IMR-90 (cell line): ENCODE results near the gene SERPIND1. TPM values are rescaled to one million over a fixed set of nuclear protein-coding genes. Genes with fewer than 3 reads are reported as not detected.

Experiments used
- ATAC-seq: fragments of 200-7000 bp; cut with Tn5 transposase; 2 replicates; pipeline ENCODE4 v1.9.1; 2020; ENCODE audit warnings: low read depth, mild to moderate bottlenecking, moderate library complexity
- BruUV-seq: library from RNA; stranded (reverse); fragments of 400-500 nt; replicated peaks from 2 replicates; lab custom pipeline; 2021; lab: Mats Ljungman, UMichigan
- CTCF ChIA-PET: fragments of 300-600 bp; formaldehyde crosslinking; extraction: SDS; loops from one replicate; lab custom pipeline; 2021; ENCODE audit warnings: antibody characterized with exemption; lab: Yijun Ruan, JAX
- POLR2A ChIA-PET: fragments of 300-600 bp; sonication (Branson Sonifier 250); formaldehyde crosslinking; loops from one replicate; lab custom pipeline; 2022; ENCODE audit warnings: antibody characterized with exemption; ENCODE audit not compliant: unreplicated experiment; lab: Charles Lee
- DNase-seq: peaks from one replicate; pipeline ENCODE4 v3.0.0; 2013
- H2AFZ ChIP-seq: replicated peaks from 2 replicates; pipeline ENCODE3; 2013; ENCODE audit warnings: low read length, mild to moderate bottlenecking; ENCODE audit not compliant: poor library complexity
- H2AK5ac ChIP-seq: 2 replicates; pipeline ENCODE4 v1.6.1; 2013; ENCODE audit warnings: low read depth, low read length, inconsistent platforms
- H2AK9ac ChIP-seq: replicated peaks from 2 replicates; pipeline ENCODE3; 2013; ENCODE audit warnings: mild to moderate bottlenecking, low read depth, low read length, moderate library complexity; ENCODE audit not compliant: poor library complexity
- H2BK120ac ChIP-seq: 2 replicates; pipeline ENCODE4 v1.6.1; 2013; ENCODE audit warnings: low read depth, low read length, inconsistent platforms
- H2BK15ac ChIP-seq: 3 replicates; pipeline ENCODE4 v1.6.1; 2013; ENCODE audit warnings: low read depth, low read length, inconsistent platforms
- H2BK20ac ChIP-seq: 2 replicates; pipeline ENCODE4 v1.6.1; 2013; ENCODE audit warnings: low read depth, mild to moderate bottlenecking, inconsistent platforms, low read length, moderate library complexity
- H2BK5ac ChIP-seq: 2 replicates; pipeline ENCODE4 v1.6.1; 2013; ENCODE audit warnings: mild to moderate bottlenecking, low read depth, low read length, inconsistent platforms; ENCODE audit not compliant: poor library complexity, severe bottlenecking
- H3K14ac ChIP-seq: replicated peaks from 2 replicates; pipeline ENCODE4 v1.6.1; 2013; ENCODE audit warnings: low read depth, low read length, inconsistent platforms
- H3K18ac ChIP-seq: 2 replicates; pipeline ENCODE4 v1.6.1; 2013; ENCODE audit warnings: low read depth, low read length, control low read depth
- H3K23ac ChIP-seq: 2 replicates; pipeline ENCODE4 v1.6.1; 2013; ENCODE audit warnings: low read depth, low read length, inconsistent platforms
- H3K27ac ChIP-seq: 2 replicates; pipeline ENCODE4 v1.5.1; 2013; ENCODE audit warnings: mild to moderate bottlenecking, control low read depth, low read length; ENCODE audit not compliant: insufficient read depth
- H3K27me3 ChIP-seq: 2 replicates; pipeline ENCODE4 v1.6.1; 2013; ENCODE audit warnings: low read length; ENCODE audit not compliant: control insufficient read depth, insufficient read depth
- H3K36me3 ChIP-seq: 2 replicates; pipeline ENCODE4 v1.6.1; 2013; ENCODE audit warnings: low read length, mixed read lengths; ENCODE audit not compliant: control insufficient read depth, insufficient read depth
- H3K4ac ChIP-seq: 2 replicates; pipeline ENCODE4 v1.6.1; 2013; ENCODE audit warnings: low read depth, low read length, inconsistent platforms
- H3K4me1 ChIP-seq: 2 replicates; pipeline ENCODE4 v1.6.1; 2013; ENCODE audit warnings: low read length, mixed read lengths; ENCODE audit not compliant: control insufficient read depth, insufficient read depth
- H3K4me2 ChIP-seq: 2 replicates; pipeline ENCODE4 v1.6.1; 2013; ENCODE audit warnings: low read depth, mild to moderate bottlenecking, control low read depth, low read length, moderate library complexity
- H3K4me3 ChIP-seq: 2 replicates; pipeline ENCODE4 v1.5.1; 2013; ENCODE audit warnings: low read depth, mild to moderate bottlenecking, control low read depth, low read length, moderate library complexity; ENCODE audit not compliant: insufficient read depth
- H3K56ac ChIP-seq: 2 replicates; pipeline ENCODE4 v1.6.1; 2013; ENCODE audit warnings: low read length, inconsistent platforms; ENCODE audit not compliant: insufficient read depth; ENCODE audit errors: extremely low read depth
- H3K79me1 ChIP-seq, 2 experiments: 2 replicates each; pipeline ENCODE4 v1.6.1; 2013; ENCODE audit warnings: low read length in 2 of 2, inconsistent platforms in 1 of 2, low read depth in 1 of 2
- H3K9ac ChIP-seq: 2 replicates; pipeline ENCODE4 v1.6.1; 2013; ENCODE audit warnings: low read depth, low read length, control low read depth
- H3K9me1 ChIP-seq: 2 replicates; pipeline ENCODE4 v1.6.1; 2013; ENCODE audit warnings: low read length, inconsistent platforms; ENCODE audit not compliant: insufficient read depth
- H3K9me3 ChIP-seq: 2 replicates; pipeline ENCODE4 v1.6.1; 2013; ENCODE audit warnings: low read length; ENCODE audit not compliant: control insufficient read depth, insufficient read depth
- H4K20me1 ChIP-seq: 2 replicates; pipeline ENCODE4 v1.6.1; 2013; ENCODE audit warnings: low read length, inconsistent platforms; ENCODE audit not compliant: insufficient read depth
- H4K5ac ChIP-seq: 2 replicates; pipeline ENCODE4 v1.6.1; 2013; ENCODE audit warnings: mild to moderate bottlenecking, low read depth, low read length, control low read depth
- H4K8ac ChIP-seq, 2 experiments: 2 replicates each; pipeline ENCODE4 v1.6.1; 2013; ENCODE audit warnings: low read depth in 2 of 2, low read length in 2 of 2, control low read depth in 1 of 2, inconsistent platforms in 1 of 2
- H4K91ac ChIP-seq: 2 replicates; pipeline ENCODE4 v1.6.1; 2013; ENCODE audit warnings: low read depth, low read length, inconsistent platforms; ENCODE audit not compliant: insufficient read depth
- ELK1 ChIP-seq: fragments of 150-350 bp; IDR thresholded peaks from 2 replicates; pipeline ENCODE4 v1.6.1; 2016; ENCODE audit warnings: low read depth, mild to moderate bottlenecking, low read length, moderate library complexity, borderline replicate concordance
- WGBS, 2 experiments: methylation state at CpG; one replicate each; pipeline versions ENCODE4 v1.1.5 to v1.1.7; 2013; ENCODE audit warnings: missing lambda C conversion rate in 2 of 2; ENCODE audit not compliant: insufficient read length in 1 of 2; ENCODE audit errors: extremely low coverage in 2 of 2; 5-methylcytosine and 5-hydroxymethylcytosine counted together
- dilution Hi-C: fragments of 300-500 bp; cut with HindIII; formaldehyde crosslinking; loops from one replicate; pipeline ENCODE4 v1.14.3; 2018; ENCODE audit warnings: low sequenced_read_pairs; ENCODE audit not compliant: unreplicated experiment
- in situ Hi-C: fragments of 300-500 bp; cut with MboI; formaldehyde crosslinking; loops from 3 replicates; pipeline ENCODE4 v1.14.3; 2019; ENCODE audit warnings: low sequenced_read_pairs, inconsistent platforms, mixed read lengths
- intact Hi-C: fragments of 100-400 bp; cut with micrococcal nuclease; formaldehyde crosslinking; loops from 2 replicates; pipeline ENCODE4 v1.10.0; 2022
- polyA plus RNA-seq, 3 experiments: library from polyadenylated mRNA; depleted of rRNA; stranded (reverse); fragments of >200 nt; gene quantifications; 2 replicates each; pipeline ENCODE4 v1.2.3, GENCODE V29; 2012; ENCODE audit warnings: low replicate concordance in 1 of 3
- total RNA-seq: library from RNA; depleted of rRNA; stranded (reverse); fragments of >200 nt; gene quantifications from 2 replicates; pipeline ENCODE4 v1.2.3, GENCODE V29; 2012

SERPIND1 gene
- total and polyA plus RNA-seq, 2 of the 4 experiments (the other 2 are of a cell fraction), result 0.12 TPM; not detected in 1

GRCh38 chr22:20811971-20812660 lies 38.2 kb downstream of the SERPIND1 start:
- H3K14ac ChIP-seq, result no peak overlapping the region
- no peak overlapping the region for H2BK120ac ChIP-seq
- no TSS peak for BruUV-seq
- no peak overlapping the region for H4K5ac ChIP-seq
- no peaks in the 10 kb centered on the region for H4K20me1 ChIP-seq
- H3K4me1 ChIP-seq, result peaks cover 2% of the 10 kb centered on the region
- H3K23ac ChIP-seq, result no peak overlapping the region
- H3K79me1 ChIP-seq, result peaks cover 0 to 13% of the 10 kb centered on the region in 2 experiments; a peak in 1 of 4 replicates
- H4K91ac ChIP-seq, result no peak overlapping the region
- H3K9ac ChIP-seq, result no peak overlapping the region
- WGBS, 2 experiments, result no CpG with 5 or more reads among the region's 5 CpGs
- H3K18ac ChIP-seq, result no peak overlapping the region
- no peak overlapping the region for H3K27ac ChIP-seq
- ATAC-seq, result no peak
- POLR2A ChIA-PET, result no interaction called here
- H3K4ac ChIP-seq, result no peak overlapping the region
- TF ChIP-seq ELK1, result no peak
- intact Hi-C loops, result no loop called here
- H3K56ac ChIP-seq, result no peak overlapping the region
- H3K9me1 ChIP-seq, result peaks cover 10% of the 10 kb centered on the region
- H3K36me3 ChIP-seq, result peaks cover 33% of the 10 kb centered on the region
- no peak overlapping the region for H3K4me3 ChIP-seq
- no peak overlapping the region for H3K4me2 ChIP-seq
- H2BK20ac ChIP-seq, result no peak overlapping the region
- H2BK15ac ChIP-seq, result no peak overlapping the region
- dilution Hi-C loops, result no loop called here
- H3K9me3 ChIP-seq, result no peaks in the 10 kb centered on the region
- DNase-seq, result no peak
- CTCF ChIA-PET, result interaction anchor here (1.8 kb wide), 1 partner anchor 28 kb away, joined by 5 read pairs; no protein-coding TSS in a partner anchor
- no peak overlapping the region for H2BK5ac ChIP-seq
- no peak overlapping the region for H2AFZ ChIP-seq
- H2AK9ac ChIP-seq, result no peak overlapping the region
- no peaks in the 10 kb centered on the region for H3K27me3 ChIP-seq
- in situ Hi-C loops, result no loop called here
- H4K8ac ChIP-seq, result no peak overlapping the region
- no peak overlapping the region for H2AK5ac ChIP-seq
